Osteoblast (primary cell): ENCODE measurements around the gene EFR3B. TPM values are rescaled to one million over a fixed set of nuclear protein-coding genes. Genes with fewer than 3 reads are reported as not detected.

Experiments used
- DNase-seq: peaks from one replicate; pipeline ENCODE4 v3.0.0; 2011; ENCODE audit warnings: low spot score, mixed read lengths; ENCODE audit not compliant: insufficient read length; ENCODE audit errors: missing footprints
- H2AFZ ChIP-seq: 2 replicates; pipeline ENCODE4 v1.6.0; 2011; ENCODE audit warnings: mild to moderate bottlenecking, low read length
- H3K27ac ChIP-seq: 2 replicates; pipeline ENCODE4 v1.5.1; 2011; ENCODE audit warnings: mild to moderate bottlenecking, low read depth, low read length, moderate library complexity
- H3K27me3 ChIP-seq: 2 replicates; pipeline ENCODE4 v1.6.0; 2012; ENCODE audit warnings: mild to moderate bottlenecking, control low read depth, inconsistent platforms, low read length, moderate library complexity; ENCODE audit not compliant: insufficient read depth
- H3K36me3 ChIP-seq: 2 replicates; pipeline ENCODE4 v1.5.1; 2011; ENCODE audit warnings: mild to moderate bottlenecking, low read length, control low read depth, moderate library complexity; ENCODE audit not compliant: insufficient read depth
- H3K4me1 ChIP-seq: 2 replicates; pipeline ENCODE4 v1.5.1; 2011; ENCODE audit warnings: mild to moderate bottlenecking, low read length, control low read depth, moderate library complexity; ENCODE audit not compliant: insufficient read depth
- H3K4me2 ChIP-seq: 2 replicates; pipeline ENCODE4 v1.6.0; 2011; ENCODE audit warnings: mild to moderate bottlenecking, low read length; ENCODE audit not compliant: insufficient read depth
- H3K4me3 ChIP-seq: fragments of 200-600 bp; sonication (generic); 3 replicates; pipeline ENCODE4 v1.5.1; 2012; ENCODE audit warnings: mild to moderate bottlenecking, low read length, inconsistent platforms; ENCODE audit not compliant: insufficient read depth
- H3K79me2 ChIP-seq: 2 replicates; pipeline ENCODE4 v1.6.0; 2012; ENCODE audit warnings: mild to moderate bottlenecking, low read length, control low read depth, inconsistent platforms; ENCODE audit not compliant: insufficient read depth
- H3K9me3 ChIP-seq: 2 replicates; pipeline ENCODE4 v1.5.1; 2011; ENCODE audit warnings: low read depth, low read length, control low read depth
- H4K20me1 ChIP-seq: 2 replicates; pipeline ENCODE4 v1.6.0; 2012; ENCODE audit warnings: mild to moderate bottlenecking, low read length, control low read depth; ENCODE audit not compliant: insufficient read depth
- total RNA-seq: library from RNA; depleted of rRNA; stranded (reverse); fragments of >200 nt; gene quantifications from 2 replicates; pipeline ENCODE4 v1.2.3, GENCODE V29; 2012
- TF ChIP-seq, protein P1 (sequence below): IDR thresholded peaks from 2 replicates; pipeline ENCODE4 v1.5.1; 2011; ENCODE audit warnings: mild to moderate bottlenecking, low read depth, low read length, moderate library complexity; ENCODE audit errors: extremely low read depth

EFR3B gene
- total RNA-seq, 1 donor = 0.72 TPM

DNA sequence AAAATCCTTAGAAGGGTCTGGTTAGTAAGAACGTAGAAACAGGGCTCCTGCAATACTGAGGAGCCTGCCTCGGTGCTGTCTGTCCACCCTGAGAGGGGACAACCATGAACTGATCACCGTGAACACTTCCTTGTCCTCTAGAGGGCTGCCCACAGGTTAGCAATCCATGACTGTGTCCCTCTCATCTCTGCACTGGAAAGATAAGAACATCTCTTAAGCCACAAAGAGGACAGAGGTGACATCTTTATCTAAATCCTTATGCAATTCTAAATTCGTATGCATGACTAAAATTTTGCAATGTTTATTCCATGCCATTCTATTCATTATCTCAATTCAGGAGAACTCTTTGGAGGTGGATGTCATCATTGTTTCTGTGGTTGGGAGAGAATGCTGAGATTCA is 12.8 kb downstream of the EFR3B start:
- H3K9me3 ChIP-seq = no peaks in the 10 kb centered on the region
- no peak for DNase-seq
- no peak overlapping the region for H2AFZ ChIP-seq
- no peak overlapping the region for H3K27ac ChIP-seq
- H3K36me3 ChIP-seq = no peaks in the 10 kb centered on the region
- no peak overlapping the region for H3K4me3 ChIP-seq
- TF ChIP-seq, protein P1, sequence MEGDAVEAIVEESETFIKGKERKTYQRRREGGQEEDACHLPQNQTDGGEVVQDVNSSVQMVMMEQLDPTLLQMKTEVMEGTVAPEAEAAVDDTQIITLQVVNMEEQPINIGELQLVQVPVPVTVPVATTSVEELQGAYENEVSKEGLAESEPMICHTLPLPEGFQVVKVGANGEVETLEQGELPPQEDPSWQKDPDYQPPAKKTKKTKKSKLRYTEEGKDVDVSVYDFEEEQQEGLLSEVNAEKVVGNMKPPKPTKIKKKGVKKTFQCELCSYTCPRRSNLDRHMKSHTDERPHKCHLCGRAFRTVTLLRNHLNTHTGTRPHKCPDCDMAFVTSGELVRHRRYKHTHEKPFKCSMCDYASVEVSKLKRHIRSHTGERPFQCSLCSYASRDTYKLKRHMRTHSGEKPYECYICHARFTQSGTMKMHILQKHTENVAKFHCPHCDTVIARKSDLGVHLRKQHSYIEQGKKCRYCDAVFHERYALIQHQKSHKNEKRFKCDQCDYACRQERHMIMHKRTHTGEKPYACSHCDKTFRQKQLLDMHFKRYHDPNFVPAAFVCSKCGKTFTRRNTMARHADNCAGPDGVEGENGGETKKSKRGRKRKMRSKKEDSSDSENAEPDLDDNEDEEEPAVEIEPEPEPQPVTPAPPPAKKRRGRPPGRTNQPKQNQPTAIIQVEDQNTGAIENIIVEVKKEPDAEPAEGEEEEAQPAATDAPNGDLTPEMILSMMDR = no peak
- H4K20me1 ChIP-seq = no peaks in the 10 kb centered on the region
- no peak overlapping the region for H3K4me2 ChIP-seq
- H3K27me3 ChIP-seq = peaks cover 3% of the 10 kb centered on the region
- H3K4me1 ChIP-seq = no peaks in the 10 kb centered on the region
- H3K79me2 ChIP-seq = no peaks in the 10 kb centered on the region

DNA sequence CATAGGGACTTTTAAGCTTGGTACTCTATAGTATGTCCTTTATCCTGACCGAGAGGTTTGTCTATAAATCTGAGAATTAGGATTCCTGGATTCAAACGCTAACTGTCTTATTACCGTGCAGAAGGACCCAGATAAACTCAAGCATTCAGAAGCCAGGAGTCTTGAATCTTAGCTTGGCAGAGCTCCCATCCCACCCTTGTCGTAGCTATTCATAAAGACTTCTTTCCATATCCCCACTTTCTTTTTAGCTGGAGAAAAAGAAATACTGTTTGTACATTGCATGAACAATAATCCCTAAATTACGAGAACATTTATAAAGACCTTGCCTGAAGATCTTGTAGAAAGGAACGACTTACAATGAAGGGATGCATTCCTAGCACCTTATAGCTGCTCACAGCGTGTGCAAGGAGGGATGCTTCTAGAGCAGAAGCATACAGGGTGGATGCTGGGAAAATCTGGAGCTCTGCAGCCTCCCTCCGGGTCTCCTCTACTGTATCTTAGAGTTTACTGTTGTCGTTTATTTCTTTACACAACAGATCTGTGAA is 13.6 kb downstream of the EFR3B start:
- TF ChIP-seq, protein P1 = no peak
- H3K4me1 ChIP-seq = no peaks in the 10 kb centered on the region
- no peak for DNase-seq
- no peaks in the 10 kb centered on the region for H3K9me3 ChIP-seq
- peaks cover 3% of the 10 kb centered on the region for H3K27me3 ChIP-seq
- no peak overlapping the region for H3K4me3 ChIP-seq
- no peaks in the 10 kb centered on the region for H3K79me2 ChIP-seq
- H2AFZ ChIP-seq = no peak overlapping the region
- no peaks in the 10 kb centered on the region for H3K36me3 ChIP-seq
- no peak overlapping the region for H3K4me2 ChIP-seq
- H3K27ac ChIP-seq = no peak overlapping the region
- no peaks in the 10 kb centered on the region for H4K20me1 ChIP-seq

DNA sequence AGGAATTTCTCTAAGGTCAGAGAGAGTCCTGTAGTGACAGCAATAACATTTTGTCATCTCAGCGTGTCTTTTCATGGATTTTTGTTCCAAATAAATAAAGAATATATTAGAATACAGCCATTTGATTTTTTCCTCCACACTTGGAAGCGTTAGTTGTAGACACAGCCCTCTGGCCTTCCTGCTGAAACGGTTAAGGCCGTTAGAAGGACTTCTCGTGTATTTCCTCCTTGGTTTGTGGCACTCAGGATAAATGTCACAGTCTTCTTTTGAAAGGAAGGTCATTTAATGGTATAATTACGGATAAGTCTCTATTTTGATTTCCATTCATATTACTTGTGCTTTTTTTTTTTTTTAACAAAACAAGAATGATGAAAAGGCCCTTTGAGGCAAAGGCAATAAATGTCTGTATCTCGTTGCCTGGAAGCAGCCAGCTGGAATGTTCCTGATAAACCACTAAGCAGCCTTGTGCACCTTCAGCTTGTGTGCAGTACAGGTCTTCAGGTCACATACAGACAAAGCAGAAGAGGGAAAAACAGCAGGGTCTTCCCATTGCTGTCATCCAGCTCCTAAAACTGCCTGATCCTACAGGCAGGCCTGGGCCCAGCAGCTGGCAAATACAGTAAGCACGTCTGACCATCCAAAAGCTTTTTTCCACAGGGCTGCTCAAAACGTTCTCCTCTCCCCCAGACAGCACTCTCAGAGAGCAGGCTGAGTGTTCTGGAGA is 14.4 kb downstream of the EFR3B start:
- Histone ChIP-seq H3K36me3 (no peaks in the 10 kb centered on the region), H2AFZ (no peak overlapping the region)

DNA sequence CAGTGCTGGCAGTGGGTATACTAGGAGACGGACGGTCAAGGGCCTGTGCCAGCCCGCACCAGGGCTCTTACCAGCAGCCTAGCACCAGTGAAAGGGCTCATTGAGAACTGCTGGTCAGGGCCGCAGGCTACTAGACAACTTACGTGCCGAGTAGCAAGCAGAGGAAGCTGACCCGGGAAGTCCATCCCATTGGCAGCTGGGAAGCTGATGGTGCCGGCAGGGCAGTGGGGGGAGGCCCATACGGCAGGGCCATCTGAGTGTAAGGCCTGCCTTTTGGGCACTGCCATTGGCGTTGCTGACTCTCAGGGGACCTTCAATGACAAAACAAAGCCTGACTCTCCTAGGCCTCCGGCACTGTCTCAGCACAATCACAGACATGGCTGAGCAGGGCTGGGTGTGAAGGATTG is 20.6 kb downstream of the EFR3B start:
- peak overlapping the region; percentile 62 for H2AFZ ChIP-seq
- no peaks in the 10 kb centered on the region for H3K36me3 ChIP-seq
- no peak overlapping the region for H3K4me2 ChIP-seq
- no peaks in the 10 kb centered on the region for H3K27me3 ChIP-seq
- no peak overlapping the region for H3K27ac ChIP-seq
- H3K79me2 ChIP-seq = no peaks in the 10 kb centered on the region
- no peaks in the 10 kb centered on the region for H3K4me1 ChIP-seq
- no peak overlapping the region for H3K4me3 ChIP-seq
- TF ChIP-seq, protein P1 = no peak
- DNase-seq = no peak
- H4K20me1 ChIP-seq = no peaks in the 10 kb centered on the region
- H3K9me3 ChIP-seq = peaks cover 6% of the 10 kb centered on the region

More for the DNA sequence above, 14.4 kb downstream of the EFR3B start:
- Histone ChIP-seq H3K4me1 (no peaks in the 10 kb centered on the region), H3K27me3 (peaks cover 3% of the 10 kb centered on the region), H4K20me1 (no peaks in the 10 kb centered on the region), H3K9me3 (no peaks in the 10 kb centered on the region), H3K4me2 (no peak overlapping the region), H3K27ac (no peak overlapping the region), H3K79me2 (no peaks in the 10 kb centered on the region), H3K4me3 (no peak overlapping the region)
- TF ChIP-seq, protein P1 = no peak
- DNase-seq = peak; percentile 65
